Measurements from ENCODE around the gene MAD1L1. TPM values are rescaled to one million over a fixed set of nuclear protein-coding genes. Genes with fewer than 3 reads are reported as not detected.
"Not testable (repeated sequence)": the region's sequence is repeated elsewhere in the genome, so short reads cannot be mapped to it uniquely, and the experiment has no call there.

Gene MAD1L1
- total and polyA plus RNA-seq, 2 experiments from 2014 or later = 38.2 to 69.8 TPM

- H3F3A ChIP-seq (ENCODE audit: insufficient read depth) = no peaks in the 10 kb centered on the region
- no peaks in the 10 kb centered on the region for H3K9me3 ChIP-seq (ENCODE audit: low read depth)
- H3K9ac ChIP-seq = no peak overlapping the region
- H3K36me3 ChIP-seq (ENCODE audit: low read depth) = no peaks in the 10 kb centered on the region
- 90 to 93% methylated on average over 11 of the region's 11 CpGs for WGBS, 2 experiments (ENCODE audit: low coverage in 1 of 2, low lambda C conversion rate in 2 of 2, missing lambda C conversion rate in 2 of 2)
- H3K9me2 ChIP-seq (ENCODE audit: insufficient read depth) = no peaks in the 10 kb centered on the region
- no peak for TF ChIP-seq EZH2 (IDR thresholded peaks at IDR 0.05; ENCODE audit: insufficient read depth, poor library complexity, severe bottlenecking)
- TF ChIP-seq EZH2phosphoT487 (IDR thresholded peaks at IDR 0.05; ENCODE audit: insufficient read depth, low read depth) = no peak
- H3K79me2 ChIP-seq (ENCODE audit: insufficient read depth) = no peaks in the 10 kb centered on the region
- no peak overlapping the region for H2AFZ ChIP-seq
- H3K27me3 ChIP-seq (replicated peaks; ENCODE audit: insufficient read depth) = no peaks in the 10 kb centered on the region
- peak; percentile 22 for DNase-seq
- no peak overlapping the region for H3K4me2 ChIP-seq (ENCODE audit: unreplicated experiment)
- no peak overlapping the region for H3K27ac ChIP-seq
- in situ Hi-C loops (cut with MboI) = no loop called here
- no peaks in the 10 kb centered on the region for H3K4me1 ChIP-seq (ENCODE audit: insufficient read depth)
- H3K4me3 ChIP-seq = no peak overlapping the region
- H4K20me1 ChIP-seq (ENCODE audit: insufficient read depth) = no peaks in the 10 kb centered on the region
Measured at GRCh38 chr7:2060701-2061100, 172.0 kb downstream of the MAD1L1 start.

DNA sequence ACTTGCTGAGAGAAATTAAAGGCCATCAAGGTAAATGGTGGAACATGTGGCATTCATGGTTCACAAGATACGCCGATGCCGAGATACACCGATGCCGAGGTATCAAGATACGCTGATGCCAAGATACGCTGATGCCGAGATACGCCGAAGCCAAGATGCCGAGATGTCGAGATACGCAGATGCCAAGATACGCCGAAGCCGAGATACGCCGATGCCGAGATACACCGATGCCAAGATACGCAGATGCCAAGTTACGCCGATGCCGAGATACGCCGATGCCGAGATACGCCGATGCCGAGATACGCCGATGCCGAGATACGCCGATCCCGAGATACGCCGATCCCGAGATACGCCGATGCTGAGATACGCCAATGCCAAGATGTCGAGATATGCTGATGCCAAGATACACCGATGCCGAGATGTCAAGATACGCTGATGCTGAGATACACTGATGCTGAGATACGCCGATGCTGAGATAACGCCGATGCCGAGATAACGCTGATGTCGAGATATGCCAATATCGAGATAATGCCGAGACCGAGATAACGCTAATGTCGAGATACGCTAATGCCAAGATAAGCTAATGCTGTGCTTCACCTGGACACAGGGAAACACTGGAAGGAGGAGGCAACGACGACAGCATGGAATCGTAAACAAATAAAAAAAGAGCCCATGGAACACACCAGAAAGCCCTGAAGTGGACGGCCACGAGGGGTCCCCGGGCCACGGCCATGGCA is 172.6 kb downstream of the MAD1L1 start:
- no peaks in the 10 kb centered on the region for H3K9me2 ChIP-seq (ENCODE audit: insufficient read depth)
- H3F3A ChIP-seq (ENCODE audit: insufficient read depth) = no peaks in the 10 kb centered on the region
- H3K9ac ChIP-seq = no peak overlapping the region
- no peaks in the 10 kb centered on the region for H3K79me2 ChIP-seq (ENCODE audit: insufficient read depth)
- no peak overlapping the region for H3K4me3 ChIP-seq
- WGBS, 2 experiments (ENCODE audit: low coverage in 1 of 2, low lambda C conversion rate in 2 of 2, missing lambda C conversion rate in 2 of 2) = 95 to 97% methylated on average over 53 to 66 of the region's 66 CpGs
- no peaks in the 10 kb centered on the region for H3K9me3 ChIP-seq (ENCODE audit: low read depth)
- H3K27me3 ChIP-seq (replicated peaks; ENCODE audit: insufficient read depth) = no peaks in the 10 kb centered on the region
- no peak for DNase-seq
- H3K4me2 ChIP-seq (ENCODE audit: unreplicated experiment) = no peak overlapping the region
- no peaks in the 10 kb centered on the region for H3K36me3 ChIP-seq (ENCODE audit: low read depth)
- no peak for TF ChIP-seq EZH2phosphoT487 (IDR thresholded peaks at IDR 0.05; ENCODE audit: insufficient read depth, low read depth)
- TF ChIP-seq EZH2 (IDR thresholded peaks at IDR 0.05; ENCODE audit: insufficient read depth, poor library complexity, severe bottlenecking) = no peak
- H2AFZ ChIP-seq = no peak overlapping the region
- no peaks in the 10 kb centered on the region for H3K4me1 ChIP-seq (ENCODE audit: insufficient read depth)
- H4K20me1 ChIP-seq (ENCODE audit: insufficient read depth) = no peaks in the 10 kb centered on the region
- in situ Hi-C loops (cut with MboI) = no loop called here
- H3K27ac ChIP-seq = no peak overlapping the region

DNA sequence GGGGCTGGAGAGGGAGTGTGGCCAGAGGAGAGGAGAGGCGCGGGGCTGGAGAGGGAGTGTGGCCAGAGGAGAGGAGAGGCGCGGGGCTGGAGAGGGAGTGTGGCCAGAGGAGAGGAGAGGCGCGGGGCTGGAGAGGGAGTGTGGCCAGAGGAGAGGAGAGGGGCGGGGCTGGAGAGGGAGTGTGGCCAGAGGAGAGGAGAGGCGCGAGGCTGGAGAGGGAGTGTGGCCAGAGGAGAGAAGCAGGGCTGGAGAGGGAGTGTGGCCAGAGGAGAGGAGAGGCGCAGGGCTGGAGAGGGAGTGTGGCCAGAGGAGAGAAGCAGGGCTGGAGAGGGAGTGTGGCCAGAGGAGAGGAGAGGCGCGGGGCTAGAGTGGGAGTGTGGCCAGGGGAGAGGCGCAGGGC is 174.5 kb downstream of the MAD1L1 start:
- H3K9me3 ChIP-seq (ENCODE audit: low read depth); H3K36me3 ChIP-seq (ENCODE audit: low read depth); H3K9ac ChIP-seq; H3K27ac ChIP-seq; H3K79me2 ChIP-seq (ENCODE audit: insufficient read depth); H4K20me1 ChIP-seq (ENCODE audit: insufficient read depth); H3K4me2 ChIP-seq (ENCODE audit: unreplicated experiment); H3K9me2 ChIP-seq (ENCODE audit: insufficient read depth); DNase-seq; H3K27me3 ChIP-seq (replicated peaks; ENCODE audit: insufficient read depth); H2AFZ ChIP-seq; H3F3A ChIP-seq (ENCODE audit: insufficient read depth); H3K4me3 ChIP-seq; H3K4me1 ChIP-seq (ENCODE audit: insufficient read depth); in situ Hi-C loops (cut with MboI): not testable (repeated sequence)
- WGBS, 2 experiments (ENCODE audit: low coverage in 1 of 2, low lambda C conversion rate in 2 of 2, missing lambda C conversion rate in 2 of 2) = 67% methylated on average over 7 of the region's 13 CpGs; no CpG with 5 or more reads in 1 of the 2 experiments

DNA sequence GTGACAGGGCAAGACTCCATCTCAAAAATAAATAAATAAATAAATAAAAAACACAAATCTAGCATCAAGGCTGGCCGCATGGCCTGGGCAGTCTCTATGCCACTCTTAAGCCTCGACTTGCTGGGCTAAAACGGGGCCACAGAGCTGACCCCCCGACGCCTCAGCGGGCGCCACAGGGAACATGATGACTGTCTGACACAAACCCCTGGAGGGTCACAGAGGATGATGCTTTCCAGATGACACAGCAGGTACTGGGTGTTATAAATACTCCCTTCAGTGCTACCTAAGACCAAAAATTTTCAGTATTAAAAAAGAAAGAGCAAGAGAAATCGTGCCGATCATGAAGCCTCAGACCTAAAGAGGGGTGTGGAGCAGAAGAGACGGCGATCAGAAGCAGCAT is 176.8 kb downstream of the MAD1L1 start:
- H3K27me3 ChIP-seq (replicated peaks; ENCODE audit: insufficient read depth) = no peaks in the 10 kb centered on the region
- H3K36me3 ChIP-seq (ENCODE audit: low read depth) = no peaks in the 10 kb centered on the region
- DNase-seq = no peak
- no peaks in the 10 kb centered on the region for H3K79me2 ChIP-seq (ENCODE audit: insufficient read depth)
- H3K27ac ChIP-seq = no peak overlapping the region
- H4K20me1 ChIP-seq (ENCODE audit: insufficient read depth) = no peaks in the 10 kb centered on the region
- no peak overlapping the region for H3K4me3 ChIP-seq
- no peak for TF ChIP-seq EZH2phosphoT487 (IDR thresholded peaks at IDR 0.05; ENCODE audit: insufficient read depth, low read depth)
- no peak for TF ChIP-seq EZH2 (IDR thresholded peaks at IDR 0.05; ENCODE audit: insufficient read depth, poor library complexity, severe bottlenecking)
- no peak overlapping the region for H2AFZ ChIP-seq
- H3K4me1 ChIP-seq (ENCODE audit: insufficient read depth) = no peaks in the 10 kb centered on the region
- H3F3A ChIP-seq (ENCODE audit: insufficient read depth) = no peaks in the 10 kb centered on the region
- in situ Hi-C loops (cut with MboI) = no loop called here
- H3K9ac ChIP-seq = no peak overlapping the region
- no peaks in the 10 kb centered on the region for H3K9me3 ChIP-seq (ENCODE audit: low read depth)
- H3K4me2 ChIP-seq (ENCODE audit: unreplicated experiment) = no peak overlapping the region
- 98 to 99% methylated on average over 11 of the region's 11 CpGs for WGBS, 2 experiments (ENCODE audit: low coverage in 1 of 2, low lambda C conversion rate in 2 of 2, missing lambda C conversion rate in 2 of 2)
- no peaks in the 10 kb centered on the region for H3K9me2 ChIP-seq (ENCODE audit: insufficient read depth)

- Histone ChIP-seq H3K27ac (no peak overlapping the region), H3F3A (ENCODE audit: insufficient read depth) (no peaks in the 10 kb centered on the region), H4K20me1 (ENCODE audit: insufficient read depth) (no peaks in the 10 kb centered on the region), H3K9me2 (ENCODE audit: insufficient read depth) (no peaks in the 10 kb centered on the region), H3K79me2 (ENCODE audit: insufficient read depth) (no peaks in the 10 kb centered on the region), H3K4me3 (no peak overlapping the region), H3K9me3 (ENCODE audit: low read depth) (no peaks in the 10 kb centered on the region), H3K27me3 (replicated peaks; ENCODE audit: insufficient read depth) (no peaks in the 10 kb centered on the region), H3K9ac (no peak overlapping the region), H2AFZ (no peak overlapping the region), H3K36me3 (ENCODE audit: low read depth) (no peaks in the 10 kb centered on the region), H3K4me2 (ENCODE audit: unreplicated experiment) (no peak overlapping the region), H3K4me1 (ENCODE audit: insufficient read depth) (no peaks in the 10 kb centered on the region)
- no peak for TF ChIP-seq EZH2 (IDR thresholded peaks at IDR 0.05; ENCODE audit: insufficient read depth, poor library complexity, severe bottlenecking)
- no peak for TF ChIP-seq EZH2phosphoT487 (IDR thresholded peaks at IDR 0.05; ENCODE audit: insufficient read depth, low read depth)
- in situ Hi-C loops (cut with MboI) = no loop called here
- DNase-seq = no peak
- 90 to 95% methylated on average over 17 of the region's 17 CpGs for WGBS, 2 experiments (ENCODE audit: low coverage in 1 of 2, low lambda C conversion rate in 2 of 2, missing lambda C conversion rate in 2 of 2)
Measured at GRCh38 chr7:2054927-2055326, 177.8 kb downstream of the MAD1L1 start.
